Neural cell (in vitro differentiated cells): ENCODE results near the gene DCC. TPM values are rescaled to one million over a fixed set of nuclear protein-coding genes. Genes with fewer than 3 reads are reported as not detected.

ENCODE experiments used
- H2AFZ ChIP-seq: fragments of 200-600, 300-800 bp; sonication (generic), shearing (Covaris generic); 2 replicates; pipeline ENCODE4 v1.6.0; 2014; ENCODE audit warnings: low read depth, mild to moderate bottlenecking, antibody characterized with exemption, low read length, moderate library complexity
- H3F3A ChIP-seq: fragments of 200-600 bp; shearing (Covaris generic); 2 replicates; pipeline ENCODE4 v1.6.1; 2016; ENCODE audit warnings: mild to moderate bottlenecking, moderate library complexity, mixed read lengths, antibody characterized with exemption, low read length; ENCODE audit not compliant: insufficient read depth, poor library complexity, severe bottlenecking
- H3K27ac ChIP-seq: fragments of 200-600, 300-800 bp; sonication (generic), shearing (Covaris generic); 2 replicates; pipeline ENCODE4 v1.5.1; 2014; ENCODE audit warnings: mild to moderate bottlenecking, low read length, moderate library complexity
- H3K27me3 ChIP-seq: fragments of 300-800, 200-600 bp; sonication (generic), shearing (Covaris generic); 2 replicates; pipeline ENCODE4 v1.6.0; 2014; ENCODE audit warnings: mild to moderate bottlenecking, low read depth, low read length, moderate library complexity; ENCODE audit not compliant: insufficient read depth
- H3K36me3 ChIP-seq: fragments of 300-800, 200-600 bp; sonication (generic), shearing (Covaris generic); 2 replicates; pipeline ENCODE4 v1.5.1; 2014; ENCODE audit warnings: mild to moderate bottlenecking, antibody characterized with exemption, low read length, moderate library complexity; ENCODE audit not compliant: insufficient read depth
- H3K4me2 ChIP-seq: fragments of 300-800, 200-600 bp; sonication (generic), shearing (Covaris generic); 2 replicates; pipeline ENCODE4 v1.6.0; 2014; ENCODE audit warnings: mild to moderate bottlenecking, low read length
- H3K4me3 ChIP-seq: fragments of 300-800, 200-600 bp; sonication (generic), shearing (Covaris generic); 2 replicates; pipeline ENCODE4 v1.5.1; 2014; ENCODE audit warnings: mild to moderate bottlenecking, low read length, moderate library complexity
- H3K79me2 ChIP-seq: fragments of 200-600 bp; shearing (Covaris generic); replicated peaks from 2 replicates; pipeline ENCODE4 v1.6.0; 2014; ENCODE audit warnings: mild to moderate bottlenecking, low read length, moderate library complexity; ENCODE audit not compliant: insufficient read depth
- H3K9ac ChIP-seq: fragments of 300-800, 200-600 bp; sonication (generic), shearing (Covaris generic); 2 replicates; pipeline ENCODE4 v1.6.1; 2016; ENCODE audit warnings: mild to moderate bottlenecking, low read length, mixed read lengths
- H3K9me2 ChIP-seq: fragments of 200-600 bp; shearing (Covaris generic); 2 replicates; pipeline ENCODE4 v1.6.1; 2016; ENCODE audit warnings: mild to moderate bottlenecking, low read length, mixed read lengths; ENCODE audit not compliant: insufficient read depth
- H3K9me3 ChIP-seq: fragments of 200-600, 300-800 bp; sonication (generic), shearing (Covaris generic); 2 replicates; pipeline ENCODE4 v1.6.1; 2016; ENCODE audit warnings: mild to moderate bottlenecking, mixed run types, low read length, moderate library complexity, mixed read lengths
- H4K20me1 ChIP-seq: fragments of 200-600 bp; shearing (Covaris generic); 2 replicates; pipeline ENCODE4 v1.6.1; 2016; ENCODE audit warnings: mild to moderate bottlenecking, mixed run types; ENCODE audit not compliant: insufficient read depth
- CTCF ChIP-seq: fragments of 450-650 bp; IDR thresholded peaks from 2 replicates; pipeline ENCODE4 v1.5.1; 2014; ENCODE audit warnings: antibody characterized with exemption, mild to moderate bottlenecking, moderate library complexity; ENCODE audit not compliant: poor library complexity, severe bottlenecking
- EP300 ChIP-seq: fragments of 450-650 bp; conservative IDR thresholded peaks from 2 replicates; pipeline ENCODE4 v1.6.1; 2014; ENCODE audit warnings: antibody characterized with exemption, mild to moderate bottlenecking, moderate library complexity; ENCODE audit not compliant: poor library complexity, severe bottlenecking
- EZH2 ChIP-seq: fragments of 200-600, 300-800 bp; shearing (Covaris generic), sonication (generic); IDR thresholded peaks from 2 replicates; pipeline ENCODE4 v1.6.1; 2014; ENCODE audit warnings: antibody characterized with exemption, low read length, borderline replicate concordance, mild to moderate bottlenecking; ENCODE audit not compliant: insufficient read depth, poor library complexity, severe bottlenecking
- MXI1 ChIP-seq: fragments of 450-650 bp; conservative IDR thresholded peaks from 2 replicates; pipeline ENCODE4 v1.6.1; 2014; ENCODE audit warnings: antibody characterized with exemption, mild to moderate bottlenecking; ENCODE audit not compliant: poor library complexity, severe bottlenecking
- POLR2AphosphoS5 ChIP-seq: IDR thresholded peaks from 2 replicates; pipeline ENCODE4 v1.6.1; 2012
- RAD21 ChIP-seq: fragments of 450-650 bp; conservative IDR thresholded peaks from 2 replicates; pipeline ENCODE4 v1.6.1; 2014; ENCODE audit warnings: antibody characterized with exemption, mild to moderate bottlenecking, moderate library complexity
- REST ChIP-seq: IDR thresholded peaks from 2 replicates; pipeline ENCODE4 v1.6.1; 2012; ENCODE audit warnings: borderline replicate concordance
- SMC3 ChIP-seq: fragments of 450-650 bp; conservative IDR thresholded peaks from 2 replicates; pipeline ENCODE4 v1.6.1; 2014; ENCODE audit warnings: antibody characterized with exemption, mild to moderate bottlenecking, moderate library complexity; ENCODE audit not compliant: poor library complexity
- TAF1 ChIP-seq: IDR thresholded peaks from 2 replicates; pipeline ENCODE4 v1.6.1; 2012; ENCODE audit warnings: low read depth
- polyA plus RNA-seq: library from polyadenylated mRNA; depleted of rRNA; stranded (reverse); fragments of >200 nt; gene quantifications from 2 replicates; pipeline ENCODE4 v1.2.3, GENCODE V29; 2014

Gene DCC
- polyA plus RNA-seq, 1 donor from 2014 or later: 40.7 TPM

GRCh38 chr18:52812834-52813233 is 472.8 kb downstream of the DCC start:
- Histone ChIP-seq H3K36me3 (no peaks in the 10 kb centered on the region), H3F3A (no peaks in the 10 kb centered on the region), H4K20me1 (no peaks in the 10 kb centered on the region), H3K79me2 (no peaks in the 10 kb centered on the region), H3K9me2 (no peaks in the 10 kb centered on the region), H3K27me3 (no peaks in the 10 kb centered on the region), H2AFZ (no peak overlapping the region), H3K27ac (no peak overlapping the region), H3K4me3 (no peak overlapping the region), H3K9me3 (no peaks in the 10 kb centered on the region), H3K9ac (no peak overlapping the region), H3K4me2 (no peak overlapping the region)
- TF ChIP-seq MXI1 (no peak), EP300 (no peak), REST (no peak), RAD21 (no peak), SMC3 (no peak), TAF1 (no peak), POLR2AphosphoS5 (no peak), CTCF (no peak), EZH2 (no peak)

GRCh38 chr18:52813635-52814416 is 473.8 kb downstream of the DCC start:
- Histone ChIP-seq H3K36me3 (no peaks in the 10 kb centered on the region), H3K79me2 (no peaks in the 10 kb centered on the region), H3K9me2 (no peaks in the 10 kb centered on the region), H3K27ac (no peak overlapping the region), H3K9ac (no peak overlapping the region), H3K27me3 (no peaks in the 10 kb centered on the region), H4K20me1 (no peaks in the 10 kb centered on the region), H3K9me3 (no peaks in the 10 kb centered on the region), H3K4me2 (no peak overlapping the region), H3F3A (no peaks in the 10 kb centered on the region), H3K4me3 (no peak overlapping the region), H2AFZ (no peak overlapping the region)
- no peak for TF ChIP-seq POLR2AphosphoS5
- TF ChIP-seq TAF1: no peak
- no peak for TF ChIP-seq CTCF
- no peak for TF ChIP-seq MXI1
- TF ChIP-seq REST: no peak
- no peak for TF ChIP-seq EZH2
- no peak for TF ChIP-seq SMC3
- no peak for TF ChIP-seq EP300
- no peak for TF ChIP-seq RAD21
